HG03571 (cell line): Measurements from ENCODE around the gene SCN10A.

Source experiments
- ATAC-seq: cut with Tn5 transposase; IDR thresholded peaks from one replicate; pipeline ENCODE4 v1.9.1; 2021; ENCODE audit not compliant: unreplicated experiment

SCN10A gene

GRCh38 chr3:38816026-38816425 lies at the start of gene SCN10A:
TSS of gene SCN10A (minus strand) at chr3:38816217. CDS start at chr3:38794010, 22,207 bp downstream.
- no peak for ATAC-seq

DNA sequence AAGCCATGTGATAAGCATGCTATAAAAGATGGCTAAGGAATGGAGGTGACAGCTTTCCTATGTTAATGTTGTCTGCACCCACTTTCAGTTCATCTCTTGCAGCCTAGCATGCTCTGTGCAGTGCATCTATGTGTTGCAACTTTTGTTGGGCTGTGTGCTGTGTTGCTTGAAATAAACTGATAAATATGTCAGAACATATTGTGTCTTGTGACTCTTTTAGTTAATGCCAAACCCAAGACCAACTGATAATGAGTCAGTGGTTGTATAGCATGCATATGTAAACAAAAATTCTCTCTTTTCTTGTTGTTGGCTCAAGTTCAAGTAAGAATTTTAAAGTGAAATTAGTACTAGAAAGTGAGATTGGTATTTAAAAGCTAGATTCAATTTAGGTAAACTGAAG lies 37.0 kb upstream of the SCN10A start:
- no peak for ATAC-seq

DNA sequence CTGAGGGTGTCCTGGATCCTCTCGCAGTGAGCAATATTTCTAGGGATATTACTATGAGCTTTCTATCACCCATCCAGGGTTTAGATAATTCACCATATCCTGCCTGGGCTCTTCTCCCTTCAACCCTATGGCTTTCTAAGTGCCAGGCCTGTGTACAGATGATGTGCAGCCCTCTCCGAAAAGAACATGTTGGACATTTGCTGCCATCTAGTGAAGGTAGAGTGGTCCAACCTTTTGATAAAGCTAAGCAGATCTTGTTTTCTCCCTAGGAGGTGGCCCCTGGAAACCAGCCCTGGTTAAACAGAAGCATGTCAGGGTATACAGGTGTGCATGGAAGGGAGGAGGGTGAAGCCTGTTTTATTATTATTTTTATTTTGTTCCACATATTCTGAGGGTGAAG lies 27.9 kb upstream of the SCN10A start:
- ATAC-seq = no peak

- no peak for ATAC-seq
Observed at GRCh38 chr3:38842266-38842965, 26.4 kb upstream of the SCN10A start.

DNA sequence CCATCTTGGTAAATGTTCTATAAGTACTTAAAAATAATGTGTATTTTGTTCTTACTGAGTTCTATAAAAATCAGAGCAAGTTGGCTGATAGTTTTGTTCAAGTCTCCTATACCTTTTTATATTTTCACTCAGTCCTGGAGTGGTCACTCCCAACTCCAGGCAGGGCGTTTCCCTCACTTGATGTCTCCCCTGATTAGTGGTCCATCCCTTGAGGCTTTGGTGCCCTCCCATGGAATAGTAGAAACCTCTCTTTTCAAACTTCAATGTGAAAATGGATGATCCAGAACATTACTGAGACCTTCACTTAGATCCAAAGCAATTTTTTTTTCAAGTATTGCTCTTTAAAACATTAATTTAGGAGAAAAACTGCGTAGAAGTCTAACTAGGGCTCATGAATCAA lies 25.0 kb upstream of the SCN10A start:
- no peak for ATAC-seq

DNA sequence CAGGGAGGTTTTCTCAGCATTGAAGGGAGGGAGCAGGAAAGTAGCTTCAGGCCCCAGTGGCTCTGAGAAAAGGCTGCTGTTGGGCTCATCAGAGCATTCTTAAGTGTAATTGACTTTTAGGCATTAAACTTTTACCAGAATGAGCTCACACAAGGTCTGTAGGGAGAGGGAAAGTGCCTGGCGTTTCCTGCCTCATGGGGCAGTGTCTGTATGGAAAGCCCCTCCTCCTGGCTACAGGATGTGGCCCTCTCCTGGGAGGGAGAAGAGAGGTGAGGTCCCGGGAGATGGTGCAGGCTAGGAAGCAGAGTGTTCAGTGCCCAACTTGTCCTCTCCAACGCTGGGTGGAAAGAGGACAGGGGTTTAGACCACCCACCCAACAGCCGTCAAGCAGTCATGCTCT lies 21.3 kb upstream of the SCN10A start:
- ATAC-seq = no peak

DNA sequence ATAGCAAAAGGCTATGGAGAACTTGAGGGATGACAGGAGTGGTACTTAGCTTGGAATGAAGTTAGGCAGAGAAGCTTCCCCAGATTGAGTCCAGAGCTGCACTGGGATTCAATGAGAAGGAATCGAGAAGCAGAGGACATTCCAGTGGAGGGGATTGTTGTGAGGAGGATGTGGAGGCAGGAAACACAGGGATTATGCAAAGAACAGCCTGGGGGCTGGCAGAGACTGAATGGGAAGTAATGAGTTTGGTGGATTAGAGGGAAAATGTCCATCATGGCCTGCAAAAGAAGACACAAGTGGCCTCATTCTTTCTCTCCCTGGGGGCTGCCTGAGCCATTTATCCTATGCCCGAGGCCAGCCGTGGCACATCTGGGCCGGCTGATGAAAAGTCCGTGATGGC lies 20.5 kb upstream of the SCN10A start:
- no peak for ATAC-seq

DNA sequence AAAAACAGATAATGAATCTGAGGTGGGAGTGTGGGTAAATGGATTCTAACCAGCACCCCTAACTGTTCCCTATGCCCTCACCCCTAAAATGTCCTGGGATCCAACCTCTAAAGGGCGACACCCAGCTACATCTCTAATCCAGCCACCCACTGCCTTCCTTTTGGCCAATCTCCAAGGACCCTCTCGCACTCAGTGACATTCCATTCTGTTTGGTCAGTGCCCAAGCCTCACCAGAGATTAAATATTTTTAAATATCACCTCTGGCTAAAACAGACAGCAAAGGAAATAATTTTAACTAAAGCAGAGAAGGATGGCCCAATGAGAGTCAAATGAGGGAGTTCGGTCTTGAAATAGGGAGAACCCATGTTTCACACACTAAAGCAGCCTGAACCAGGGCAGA lies 19.9 kb upstream of the SCN10A start:
- no peak for ATAC-seq

- ATAC-seq = no peak
Observed at GRCh38 chr3:38834717-38835116, 18.7 kb upstream of the SCN10A start.

- ATAC-seq = no peak
Observed at GRCh38 chr3:38834110-38834509, 18.1 kb upstream of the SCN10A start.

DNA sequence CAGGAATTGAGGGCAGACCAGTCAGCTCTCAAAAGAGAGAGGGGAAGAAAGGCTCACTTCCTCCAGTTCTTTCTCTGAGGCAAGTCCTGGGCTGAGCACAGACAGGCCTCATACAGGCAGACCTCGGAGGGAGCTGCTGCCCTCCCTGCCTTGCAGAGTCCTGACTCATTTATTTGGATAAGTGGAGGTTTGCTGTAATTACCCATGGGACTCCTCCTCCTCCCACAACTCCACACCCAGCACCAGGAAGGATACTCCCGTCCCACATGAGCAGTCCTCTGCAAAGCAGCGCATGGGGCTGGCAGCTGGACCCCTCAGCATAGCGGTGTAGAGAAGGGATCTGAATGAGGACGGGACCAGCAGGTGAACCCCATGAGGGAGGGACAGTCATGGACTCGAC lies 13.4 kb upstream of the SCN10A start:
- no peak for ATAC-seq

DNA sequence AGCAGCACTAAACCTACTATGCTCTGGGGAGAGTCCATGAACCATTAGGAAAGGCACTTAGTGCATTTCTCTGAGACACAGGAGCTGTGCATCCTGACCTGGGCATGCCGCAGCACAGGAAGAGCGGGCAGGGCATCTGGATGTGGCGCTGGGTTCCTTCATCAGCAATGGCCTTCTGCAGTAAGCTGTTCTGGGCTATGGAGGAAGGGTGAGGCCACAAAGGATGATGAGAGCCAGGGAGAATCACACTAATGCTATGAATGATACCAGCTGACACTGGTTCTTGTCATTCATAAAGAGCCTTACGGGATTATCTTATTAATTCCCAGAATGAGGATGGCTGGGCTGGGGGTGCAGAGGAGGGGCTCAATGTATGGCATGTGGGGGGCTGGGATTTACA lies 12.7 kb upstream of the SCN10A start:
- ATAC-seq = no peak

DNA sequence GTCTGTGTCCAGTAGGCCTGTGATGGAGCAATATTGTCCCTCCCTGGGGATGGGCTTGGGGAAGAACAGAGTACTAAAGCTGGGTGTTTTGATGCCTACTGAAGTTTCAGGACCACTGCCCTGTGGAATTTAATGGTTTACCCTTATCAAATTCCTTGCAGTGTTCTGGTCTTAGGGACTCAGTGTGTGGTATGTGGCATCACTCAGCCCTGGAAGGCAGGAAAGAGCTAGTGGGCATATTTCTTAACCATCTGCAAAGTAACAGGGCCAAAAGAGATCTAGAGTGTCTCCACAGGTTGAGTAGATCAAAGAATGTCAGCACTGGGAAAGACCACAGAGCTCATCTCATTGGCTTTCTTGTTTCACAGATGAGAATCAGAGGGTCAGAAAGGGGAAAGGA lies 11.8 kb upstream of the SCN10A start:
- ATAC-seq = no peak

- no peak for ATAC-seq
Observed at GRCh38 chr3:38826001-38826400, 10.0 kb upstream of the SCN10A start.

DNA sequence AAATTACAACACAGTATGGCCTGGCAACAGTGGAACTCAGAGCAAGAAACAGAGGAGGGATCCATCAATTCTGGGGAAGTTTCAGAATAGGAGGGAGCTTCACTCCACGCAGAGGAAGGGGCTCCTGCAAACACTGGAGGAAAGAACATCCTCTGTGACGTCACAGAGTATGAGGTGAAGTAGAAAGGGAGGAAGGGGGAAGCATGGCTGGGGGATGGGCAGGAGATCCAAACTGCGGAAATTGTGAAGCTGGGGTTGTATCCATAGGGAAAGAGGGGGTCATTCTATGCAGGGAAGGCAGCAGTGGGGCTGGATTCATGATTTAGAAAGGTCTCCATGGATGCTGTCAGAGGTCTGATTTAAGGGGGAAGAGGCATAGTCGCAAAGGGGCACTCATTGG lies 8.3 kb upstream of the SCN10A start:
- no peak for ATAC-seq

GRCh38 chr3:38823722-38824121 lies 7.7 kb upstream of the SCN10A start:
- no peak for ATAC-seq

GRCh38 chr3:38823186-38823585 lies 7.2 kb upstream of the SCN10A start:
- ATAC-seq = no peak

- ATAC-seq = no peak
Observed at GRCh38 chr3:38811822-38812221, 4.2 kb downstream of the SCN10A start.

DNA sequence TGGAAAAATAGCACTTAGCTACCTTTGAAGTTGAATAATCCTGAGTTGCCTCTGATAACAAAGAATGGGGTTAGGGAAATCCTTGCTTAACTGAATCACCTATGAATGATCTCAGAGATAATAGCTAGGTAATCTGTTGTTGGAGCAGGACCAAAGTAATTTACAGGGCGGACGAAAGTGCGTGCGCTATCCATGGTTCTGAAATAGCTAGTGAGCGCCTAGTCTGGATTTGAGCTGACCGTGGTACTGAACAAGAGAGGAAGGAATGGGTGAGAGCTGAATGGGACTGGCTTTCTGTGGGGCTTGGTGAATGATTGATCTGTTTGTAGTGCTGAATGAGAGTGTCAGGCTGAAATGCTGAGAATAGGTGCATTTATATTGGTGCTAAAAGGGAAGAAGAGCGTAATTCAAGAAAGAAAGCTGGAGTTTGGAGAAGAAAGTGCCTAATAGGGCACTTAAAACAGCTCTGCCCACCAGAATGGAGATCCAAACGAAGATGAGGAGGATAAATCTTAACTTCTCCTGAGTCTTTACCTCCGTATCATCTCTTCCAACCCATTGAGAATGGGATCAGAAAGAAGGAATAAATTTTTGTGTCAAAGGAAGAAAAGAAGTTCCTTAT lies 10.1 kb downstream of the SCN10A start:
- no peak for ATAC-seq

GRCh38 chr3:38805004-38805403 lies 11.0 kb downstream of the SCN10A start:
- no peak for ATAC-seq

GRCh38 chr3:38800511-38800910 lies 15.5 kb downstream of the SCN10A start:
- no peak for ATAC-seq

DNA sequence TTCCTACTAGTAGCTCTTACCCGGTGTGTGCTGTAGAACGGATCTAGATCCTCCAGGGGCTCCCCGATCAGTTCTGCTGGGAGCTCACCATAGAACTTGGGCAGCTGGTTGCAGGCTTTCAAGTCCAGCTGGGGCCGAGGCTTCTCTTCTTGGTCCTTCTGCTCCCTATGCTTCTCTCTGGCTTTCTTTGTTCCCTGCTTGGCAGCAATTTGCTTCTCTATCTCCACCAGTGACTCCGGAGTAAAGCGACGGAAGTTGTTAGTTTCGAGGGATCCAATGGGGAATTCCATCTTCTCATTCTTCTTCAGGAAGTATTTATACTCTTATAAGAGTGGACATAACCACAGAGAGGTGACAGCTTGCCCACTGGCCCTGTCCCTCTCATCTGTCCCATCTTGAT lies 22.3 kb downstream of the SCN10A start:
- no peak for ATAC-seq

- no peak for ATAC-seq
Observed at GRCh38 chr3:38792983-38793382, 23.0 kb downstream of the SCN10A start.
